HuH-7.5 (cell line): ENCODE measurements around the gene CELF3.
A peak's percentile ranks its signal among the peaks of the same experiment; 100 is the strongest.
"Not testable (repeated sequence)": the region's sequence is repeated elsewhere in the genome, so short reads cannot be mapped to it uniquely, and the experiment has no call there.

Experiments used
- DNase-seq: peaks from one replicate; pipeline ENCODE4 v3.0.0; 2011; ENCODE audit warnings: low spot score

The CELF3 gene

DNA sequence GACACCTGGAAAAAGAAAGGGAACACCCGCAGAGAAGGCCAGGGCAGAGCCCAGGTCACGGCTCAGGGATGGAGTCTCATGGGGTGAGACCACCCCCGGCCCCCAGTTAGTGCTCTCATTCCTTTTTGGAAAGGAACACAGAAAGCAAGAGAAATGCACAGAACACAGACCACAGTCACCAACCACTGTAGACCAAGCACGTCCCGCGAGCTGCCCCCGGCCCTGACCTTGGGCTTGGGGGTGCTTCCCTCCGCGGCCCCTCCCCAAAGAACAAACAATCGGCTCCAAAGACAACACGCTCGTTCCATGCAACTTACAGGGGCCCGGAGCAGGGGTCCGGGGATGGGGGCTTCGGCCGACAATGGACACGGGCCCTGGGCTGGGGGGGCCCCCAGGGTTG, 12.8 kb downstream of the CELF3 start:
- DNase-seq: no peak

DNA sequence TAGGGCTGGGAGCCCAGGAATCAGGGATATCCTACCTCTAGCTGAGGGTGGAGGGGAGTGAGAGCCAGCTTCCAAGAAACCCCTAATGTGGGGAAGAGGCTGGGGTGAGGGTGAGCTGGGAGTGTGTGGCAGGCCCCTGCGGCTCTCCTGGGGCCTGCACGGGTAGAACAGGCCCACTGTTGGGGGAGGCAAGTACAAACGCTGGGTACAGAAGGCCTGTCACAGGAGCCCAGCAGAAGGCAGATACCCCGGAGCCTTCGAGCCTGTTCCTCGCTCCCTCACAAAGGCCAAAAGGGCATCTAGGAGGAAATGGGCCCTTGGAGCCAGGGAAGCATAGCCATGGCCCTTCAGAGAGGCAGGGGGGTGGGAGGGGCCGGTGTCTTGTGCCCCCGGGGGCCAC, 13.7 kb downstream of the CELF3 start:
- no peak for DNase-seq

DNA sequence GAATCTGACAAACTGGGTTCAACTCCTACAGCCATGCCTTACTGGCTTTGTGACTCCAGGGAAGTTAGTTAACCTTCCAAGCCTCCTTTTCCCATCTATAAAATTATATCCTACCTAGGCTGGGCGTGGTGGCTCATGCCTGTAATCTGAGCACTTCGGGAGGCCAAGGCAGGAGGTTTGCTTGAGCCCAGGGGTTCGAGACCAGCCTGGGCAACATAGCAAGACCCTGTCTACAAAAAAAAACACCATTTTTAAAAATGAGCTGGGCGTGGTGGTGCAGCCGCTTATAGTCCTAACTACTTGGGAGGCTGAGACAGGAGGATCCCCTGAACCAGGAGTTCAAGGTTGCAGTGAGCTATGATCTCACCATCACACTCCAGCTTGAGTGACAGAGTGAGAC, 15.1 kb downstream of the CELF3 start:
- no peak for DNase-seq

DNA sequence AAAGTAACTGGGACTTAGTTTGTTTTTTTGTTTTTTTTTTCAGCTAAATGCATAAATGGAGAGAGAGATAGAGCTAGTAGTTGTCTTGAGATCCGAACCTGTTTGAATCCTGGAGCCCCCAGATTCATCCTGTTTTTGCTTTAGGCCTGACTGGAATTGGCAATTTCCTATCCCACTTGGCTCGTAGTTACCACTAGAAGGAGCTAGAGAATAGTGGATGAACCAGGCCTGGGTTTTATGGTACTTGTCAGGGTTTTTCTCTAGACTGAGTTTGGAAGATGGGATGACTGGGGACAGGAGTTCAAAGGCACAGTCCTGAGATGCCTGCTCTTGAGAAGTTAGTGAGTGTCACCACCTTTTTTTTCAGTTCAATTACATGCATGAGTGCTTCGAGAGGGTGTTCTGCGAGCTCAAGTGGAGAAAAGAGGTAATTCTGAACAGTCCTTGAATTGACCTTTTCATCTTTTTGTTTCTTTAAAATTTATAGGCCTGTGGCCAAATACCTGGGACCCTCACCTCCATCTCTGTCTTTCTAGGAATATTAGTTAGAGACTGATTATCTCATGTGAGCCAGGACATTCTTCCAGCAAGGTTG, 23.4 kb downstream of the CELF3 start:
- DNase-seq: no peak

DNA sequence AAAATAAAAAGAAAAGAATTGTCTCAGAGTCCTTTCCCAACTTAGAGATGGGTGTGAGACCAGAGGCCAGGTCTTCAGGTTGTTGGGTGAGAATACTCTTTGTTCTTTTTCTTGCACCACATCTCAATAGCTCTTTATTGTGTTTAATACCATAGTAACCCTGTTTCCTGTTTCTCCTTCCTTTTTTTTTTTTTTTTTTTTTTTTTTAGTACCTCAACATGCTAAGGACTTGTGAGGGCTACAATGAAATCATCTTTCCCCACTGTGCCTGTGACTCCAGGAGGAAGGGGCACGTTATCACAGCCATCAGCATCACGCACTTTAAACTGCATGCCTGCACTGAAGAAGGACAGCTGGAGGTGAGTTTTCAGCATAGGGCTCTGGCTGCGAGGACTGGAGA, 24.4 kb downstream of the CELF3 start:
- no peak for DNase-seq

DNA sequence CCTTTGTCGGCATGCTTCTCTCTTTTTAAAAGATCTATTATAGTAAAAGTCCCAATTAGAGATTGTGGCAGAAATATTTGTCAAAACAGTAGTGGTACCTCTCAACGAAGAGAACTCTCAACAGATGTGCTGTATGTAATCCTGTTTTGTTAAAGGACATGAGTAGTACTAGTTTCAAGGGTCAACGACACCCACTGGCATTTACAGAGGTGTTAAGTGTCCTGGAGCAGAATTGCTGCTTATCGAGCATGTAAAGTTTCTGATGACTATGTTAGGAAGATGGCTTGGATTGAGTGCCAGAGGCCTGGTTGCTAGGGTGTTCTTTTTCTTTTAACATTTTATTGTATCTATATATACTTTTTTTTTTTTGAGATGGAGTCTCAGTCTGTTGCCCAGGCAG, 27.1 kb downstream of the CELF3 start:
- no peak for DNase-seq

DNA sequence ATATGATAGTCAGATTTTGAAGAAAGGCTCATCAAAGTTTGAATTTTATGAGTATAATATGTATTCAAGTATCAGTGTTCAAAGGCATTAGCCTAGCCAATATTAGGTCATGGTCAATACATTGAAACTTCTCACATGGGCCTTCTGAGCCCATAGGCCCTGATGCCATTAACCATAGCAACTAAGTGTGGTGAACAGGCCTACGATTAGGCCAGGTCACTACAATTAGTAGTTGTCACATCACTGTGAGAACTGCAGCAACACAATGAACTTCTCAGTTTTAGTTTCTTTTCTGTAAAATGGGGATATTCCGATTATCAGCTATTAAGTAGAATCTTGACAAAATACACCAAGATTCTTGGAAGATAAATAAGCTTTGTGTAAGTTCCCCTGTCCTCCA, 30.0 kb downstream of the CELF3 start:
- DNase-seq: no peak

DNA sequence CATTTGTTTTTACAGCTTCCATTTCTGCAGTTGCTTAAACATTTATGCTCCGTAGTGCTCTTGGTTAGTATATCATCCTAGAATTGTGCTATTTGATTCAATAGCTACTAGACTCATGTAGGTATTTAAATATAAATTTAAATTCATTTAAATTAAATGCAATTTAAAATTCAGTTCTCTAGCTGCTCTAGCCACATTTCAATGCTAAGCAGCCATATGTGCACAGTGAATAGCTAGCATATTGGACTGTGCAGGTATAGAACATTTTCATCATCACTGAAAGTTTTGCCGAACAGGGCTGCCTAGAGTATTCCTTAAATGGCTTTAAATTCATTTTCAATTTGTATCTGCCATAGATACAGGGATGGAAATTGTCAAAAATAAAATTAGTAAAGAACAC, 32.5 kb downstream of the CELF3 start:
- DNase-seq: no peak

DNA sequence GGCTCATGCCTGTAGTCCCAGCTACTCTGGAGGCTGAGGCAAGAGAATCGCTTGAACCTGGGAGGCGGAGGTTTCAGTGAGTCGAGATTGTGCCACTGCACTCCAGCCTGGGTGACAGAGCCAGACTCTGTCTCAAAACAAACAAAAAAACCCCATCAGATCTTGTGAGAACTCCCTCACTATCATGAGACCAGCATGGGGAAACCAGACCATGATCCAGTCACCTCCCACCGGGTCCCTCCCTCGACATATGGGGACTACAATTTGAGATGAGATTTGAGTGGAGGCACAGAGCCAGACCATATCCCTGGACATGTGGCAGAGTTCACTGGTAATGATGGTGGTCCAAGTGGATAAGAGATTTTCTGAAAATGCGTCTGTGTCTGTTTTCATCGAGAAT, 33.7 kb downstream of the CELF3 start:
- not testable (repeated sequence) for DNase-seq

DNA sequence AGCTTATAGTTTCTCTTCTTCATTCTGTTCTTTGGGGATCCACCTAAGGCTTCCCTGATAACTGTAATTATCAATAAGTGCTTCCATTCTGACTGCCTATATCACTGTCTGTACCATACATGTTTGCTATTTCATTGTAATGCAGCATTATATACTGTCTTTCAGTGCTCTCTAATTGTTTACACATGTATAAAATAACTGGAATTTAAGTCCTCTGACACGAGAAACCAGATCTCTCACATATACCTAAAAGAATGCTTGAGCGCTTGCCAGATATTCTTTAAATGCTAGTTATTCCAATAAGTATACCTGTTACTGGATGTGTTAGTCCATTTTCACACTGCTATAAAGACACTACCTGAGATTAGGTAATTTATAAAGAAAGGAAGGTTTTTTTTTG, 34.7 kb downstream of the CELF3 start:
- no peak for DNase-seq

DNA sequence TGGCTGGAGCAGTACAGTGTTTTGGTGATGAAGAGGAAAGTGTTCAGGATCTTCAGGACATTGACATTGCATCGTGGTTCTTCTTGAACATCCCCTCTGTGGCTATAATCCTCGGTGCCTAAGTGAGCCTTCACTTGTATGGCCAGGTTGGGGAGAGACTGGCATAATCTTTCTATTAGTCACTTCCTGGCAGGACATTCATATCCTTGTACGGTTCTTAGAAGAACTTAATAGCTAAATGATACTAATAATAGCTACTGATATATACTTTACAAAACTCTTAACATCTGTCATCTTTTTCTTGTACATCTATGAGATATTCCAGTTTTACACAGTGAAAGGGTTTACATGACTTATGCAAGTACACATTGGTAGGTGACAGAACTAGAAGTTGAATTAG, 35.8 kb downstream of the CELF3 start:
- DNase-seq: no peak

DNA sequence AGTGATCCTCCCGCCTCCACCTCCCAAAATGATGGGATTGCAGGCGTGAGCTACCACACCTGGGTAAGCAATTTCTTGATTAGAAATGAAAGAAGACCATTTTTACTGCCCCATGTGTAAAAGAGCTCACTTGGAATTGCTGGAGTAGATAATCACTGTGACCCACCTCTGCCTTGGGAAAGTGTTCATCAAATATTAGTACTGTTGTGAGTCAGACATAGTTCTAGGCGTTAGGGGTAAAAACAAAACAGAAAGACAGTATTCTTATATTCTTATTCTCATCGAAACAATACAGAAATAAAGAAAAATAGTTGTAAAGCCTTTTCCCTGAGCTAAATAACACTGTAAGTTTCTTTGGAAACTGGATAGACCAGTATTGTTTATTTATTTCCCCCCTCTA, 36.2 kb downstream of the CELF3 start:
- DNase-seq: no peak

DNA sequence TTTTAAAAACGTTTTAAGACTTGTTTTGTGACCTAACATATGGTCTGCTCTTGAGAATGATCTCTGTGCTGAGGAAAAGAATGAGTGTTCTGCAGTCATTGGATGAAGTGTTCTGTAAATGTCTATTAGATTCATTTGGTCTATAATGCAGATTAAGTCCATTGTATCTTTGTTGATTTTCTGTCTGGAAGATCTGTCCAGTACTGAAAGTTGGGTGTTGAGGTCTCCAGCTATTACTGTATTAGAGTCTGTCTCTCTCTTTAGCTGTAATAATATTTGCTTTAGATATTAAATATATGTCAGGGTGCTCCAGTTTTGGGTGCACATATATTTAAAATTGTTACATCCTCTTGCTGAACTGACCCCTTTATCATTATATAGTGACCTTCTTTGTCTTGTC, 43.2 kb downstream of the CELF3 start:
- no peak for DNase-seq

DNA sequence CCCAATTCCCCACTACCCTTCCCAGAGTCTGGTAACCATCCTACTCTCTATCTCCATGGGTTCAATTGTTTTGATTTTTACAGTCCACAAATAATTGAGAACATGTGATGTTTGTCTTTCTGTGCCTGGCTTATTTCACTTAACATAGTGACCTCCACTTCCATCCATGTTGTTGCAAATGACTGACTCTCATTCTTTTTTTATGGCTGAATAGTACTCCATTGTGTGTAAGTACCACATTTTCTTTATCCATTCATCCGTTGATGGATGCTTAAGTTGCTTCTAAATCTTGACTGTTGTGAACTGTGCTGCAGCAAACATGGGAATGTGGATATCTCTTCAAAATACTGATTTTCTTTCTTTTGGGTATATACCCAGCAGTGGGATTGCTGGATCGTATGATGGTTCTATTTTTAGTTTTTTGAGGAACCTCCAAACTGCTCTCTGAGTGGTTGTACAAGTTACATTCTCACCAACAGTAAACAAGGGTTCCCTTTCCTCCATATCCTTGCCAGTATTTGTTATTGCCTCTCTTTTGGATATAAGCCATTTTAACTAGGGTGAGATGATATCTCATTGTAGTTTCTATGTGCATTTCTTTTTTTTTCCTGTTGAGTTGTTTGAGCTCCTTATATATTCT, 46.4 kb downstream of the CELF3 start:
- DNase-seq: not testable (repeated sequence)

DNA sequence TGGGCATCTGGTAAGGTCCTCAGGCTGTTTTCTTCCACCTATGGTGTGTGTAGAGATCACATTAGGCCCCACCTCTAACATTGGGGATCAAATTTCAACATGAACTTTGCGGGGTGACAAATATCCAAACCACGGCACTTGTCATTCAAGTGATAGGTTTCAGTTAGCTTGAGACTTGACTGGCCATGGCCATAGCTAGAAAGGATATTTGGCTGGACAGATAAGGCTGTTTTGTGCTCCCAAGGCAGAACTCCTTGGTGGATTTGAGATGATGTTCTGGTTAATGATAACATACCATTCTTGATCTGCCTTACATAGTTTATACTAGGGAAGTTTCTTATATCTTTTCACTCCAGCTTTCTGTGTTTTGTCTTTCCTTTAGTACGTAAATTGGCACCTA, 48.5 kb downstream of the CELF3 start:
- DNase-seq: no peak

DNA sequence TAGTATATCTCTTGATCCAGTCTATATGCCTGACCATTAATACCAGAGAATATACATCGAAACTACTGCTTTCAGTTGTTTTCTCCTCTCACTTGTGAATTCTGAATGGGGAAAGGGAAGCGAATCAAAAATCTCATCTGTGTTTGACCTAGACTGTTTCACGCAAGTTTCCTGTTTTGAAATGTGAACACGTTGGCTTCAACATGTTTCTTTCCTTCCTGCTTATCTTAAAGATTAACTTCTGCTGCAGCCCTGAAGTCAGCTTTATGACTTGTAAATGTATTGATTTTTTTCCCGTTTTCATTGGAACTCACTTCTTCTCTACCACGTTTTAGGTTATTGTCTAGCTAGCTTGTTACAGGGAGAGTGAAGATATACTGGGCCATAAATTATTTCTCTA, 54.9 kb downstream of the CELF3 start:
- DNase-seq: no peak

DNA sequence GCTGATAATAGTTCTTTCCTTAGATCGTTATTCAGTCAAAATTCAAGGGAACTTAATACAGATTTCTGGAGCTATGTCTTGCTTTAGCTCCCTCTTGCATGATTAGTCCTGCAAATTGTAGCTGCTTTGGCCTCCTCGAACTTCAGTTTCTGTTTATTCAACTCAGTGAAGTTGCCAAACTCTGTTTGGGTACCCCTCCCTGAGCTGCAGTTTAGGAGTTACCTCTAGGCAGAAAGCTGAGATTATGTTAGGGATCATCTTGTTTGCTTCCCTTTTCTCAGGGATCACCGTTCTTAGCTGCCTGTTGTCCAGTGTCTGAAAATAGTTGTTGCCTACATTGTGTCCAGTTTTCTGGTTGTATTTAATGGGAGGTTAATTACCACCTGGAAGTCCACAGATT, 61.2 kb downstream of the CELF3 start:
- peak; percentile 15 for DNase-seq

DNA sequence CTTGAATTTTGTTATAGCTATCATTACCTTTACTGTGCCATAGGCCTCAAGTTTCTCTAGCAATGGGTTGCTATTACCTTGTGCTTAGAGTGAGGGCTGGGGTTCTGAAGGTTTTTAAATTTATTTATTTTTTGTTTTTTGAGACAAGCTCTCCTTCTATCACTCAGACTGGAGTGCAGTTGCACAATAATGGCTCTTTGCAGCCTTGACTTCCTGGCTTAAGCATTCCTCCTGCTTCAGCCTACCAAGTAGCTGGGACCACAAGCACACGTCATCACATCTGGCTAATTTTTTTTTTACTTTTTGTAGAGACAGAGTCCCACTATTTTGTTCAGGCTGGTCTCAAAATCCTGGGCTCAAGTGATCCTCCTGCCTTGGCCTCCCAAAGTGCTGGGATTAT, 63.2 kb downstream of the CELF3 start:
- no peak for DNase-seq
